PFSK-1 (cell line): ENCODE results near the gene DPM1.

Source experiments
- FOXP2 ChIP-seq: optimal IDR thresholded peaks from 2 replicates; pipeline ENCODE3; 2011; ENCODE audit warnings: borderline replicate concordance, control low read depth, inconsistent platforms; ENCODE audit not compliant: insufficient read depth; ENCODE audit errors: extremely low read length, extremely low read depth
- POLR2AphosphoS5 ChIP-seq: IDR thresholded peaks from 2 replicates; pipeline ENCODE4 v1.6.1; 2012; ENCODE audit warnings: low read depth, mild to moderate bottlenecking, control low read depth, low read length, moderate library complexity
- SIN3A ChIP-seq: IDR thresholded peaks from 2 replicates; pipeline ENCODE4 v1.6.1; 2012; ENCODE audit warnings: mild to moderate bottlenecking, low read length, moderate library complexity, borderline replicate concordance; ENCODE audit not compliant: insufficient read depth
- TAF1 ChIP-seq: IDR thresholded peaks from 2 replicates; pipeline ENCODE4 v1.6.1; 2012; ENCODE audit warnings: low read length, control low read depth, borderline replicate concordance; ENCODE audit not compliant: insufficient read depth
- TF ChIP-seq, protein P1 (sequence below), 2 experiments: IDR thresholded peaks; 2 replicates each; pipeline versions ENCODE4 v1.6.1 to v1.8.0; 2011 to 2012; ENCODE audit warnings: low read depth in 2 of 2, low read length in 2 of 2, control low read depth in 1 of 2, inconsistent platforms in 1 of 2, mild to moderate bottlenecking in 1 of 2, moderate library complexity in 1 of 2; ENCODE audit not compliant: insufficient read depth in 1 of 2

The DPM1 gene

GRCh38 chr20:50932016-50932485 lies 26.3 kb downstream of the DPM1 start:
- TF ChIP-seq, protein P1, sequence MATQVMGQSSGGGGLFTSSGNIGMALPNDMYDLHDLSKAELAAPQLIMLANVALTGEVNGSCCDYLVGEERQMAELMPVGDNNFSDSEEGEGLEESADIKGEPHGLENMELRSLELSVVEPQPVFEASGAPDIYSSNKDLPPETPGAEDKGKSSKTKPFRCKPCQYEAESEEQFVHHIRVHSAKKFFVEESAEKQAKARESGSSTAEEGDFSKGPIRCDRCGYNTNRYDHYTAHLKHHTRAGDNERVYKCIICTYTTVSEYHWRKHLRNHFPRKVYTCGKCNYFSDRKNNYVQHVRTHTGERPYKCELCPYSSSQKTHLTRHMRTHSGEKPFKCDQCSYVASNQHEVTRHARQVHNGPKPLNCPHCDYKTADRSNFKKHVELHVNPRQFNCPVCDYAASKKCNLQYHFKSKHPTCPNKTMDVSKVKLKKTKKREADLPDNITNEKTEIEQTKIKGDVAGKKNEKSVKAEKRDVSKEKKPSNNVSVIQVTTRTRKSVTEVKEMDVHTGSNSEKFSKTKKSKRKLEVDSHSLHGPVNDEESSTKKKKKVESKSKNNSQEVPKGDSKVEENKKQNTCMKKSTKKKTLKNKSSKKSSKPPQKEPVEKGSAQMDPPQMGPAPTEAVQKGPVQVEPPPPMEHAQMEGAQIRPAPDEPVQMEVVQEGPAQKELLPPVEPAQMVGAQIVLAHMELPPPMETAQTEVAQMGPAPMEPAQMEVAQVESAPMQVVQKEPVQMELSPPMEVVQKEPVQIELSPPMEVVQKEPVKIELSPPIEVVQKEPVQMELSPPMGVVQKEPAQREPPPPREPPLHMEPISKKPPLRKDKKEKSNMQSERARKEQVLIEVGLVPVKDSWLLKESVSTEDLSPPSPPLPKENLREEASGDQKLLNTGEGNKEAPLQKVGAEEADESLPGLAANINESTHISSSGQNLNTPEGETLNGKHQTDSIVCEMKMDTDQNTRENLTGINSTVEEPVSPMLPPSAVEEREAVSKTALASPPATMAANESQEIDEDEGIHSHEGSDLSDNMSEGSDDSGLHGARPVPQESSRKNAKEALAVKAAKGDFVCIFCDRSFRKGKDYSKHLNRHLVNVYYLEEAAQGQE (IDR thresholded peaks at IDR 0.05; ENCODE audit: insufficient read depth in 1 of 2, low read depth in 2 of 2, low read length in 2 of 2): no peak
- no peak for TF ChIP-seq POLR2AphosphoS5
- TF ChIP-seq TAF1: no peak
- no peak for TF ChIP-seq FOXP2
- no peak for TF ChIP-seq SIN3A

GRCh38 chr20:50931306-50932015 lies 26.9 kb downstream of the DPM1 start, which contains the start of gene ADNP:
ADNP (minus strand) TSS chr20:50931437; CDS start chr20:50903996, 27,441 bp downstream.
- TF ChIP-seq TAF1 (peak; percentile 72; the same call in 1 of the 2 replicates), POLR2AphosphoS5 (peak; percentile 75), SIN3A (no peak), FOXP2 (peak; percentile 92)
- TF ChIP-seq, protein P1 (IDR thresholded peaks at IDR 0.05; ENCODE audit: insufficient read depth in 1 of 2, low read depth in 2 of 2, low read length in 2 of 2): peak in 1 of 2 experiments; percentile 47; a peak in 2 of 4 replicates

DNA sequence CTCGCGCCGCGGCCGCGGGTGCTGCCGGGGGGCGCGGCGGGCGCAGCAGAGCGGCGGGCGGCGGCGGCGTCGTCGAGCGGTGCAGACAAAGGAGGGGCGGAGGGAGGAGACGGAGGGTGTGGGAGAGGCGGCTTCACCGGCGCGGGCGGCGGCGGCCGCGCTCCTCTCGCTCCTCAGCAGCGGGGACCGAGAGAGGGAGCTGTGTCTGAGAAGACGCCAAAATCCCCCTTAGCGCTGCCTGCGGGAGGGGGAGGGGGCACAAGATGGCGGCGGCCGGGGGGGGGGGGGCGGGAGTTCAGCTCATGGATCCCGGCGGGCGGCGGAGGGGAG lies 27.4 kb downstream of the DPM1 start:
- TF ChIP-seq TAF1 (no peak), SIN3A (no peak), FOXP2 (no peak), POLR2AphosphoS5 (no peak; the same call in 1 of the 2 replicates)
- TF ChIP-seq, protein P1 (IDR thresholded peaks at IDR 0.05; ENCODE audit: insufficient read depth in 1 of 2, low read depth in 2 of 2, low read length in 2 of 2): no peak

DNA sequence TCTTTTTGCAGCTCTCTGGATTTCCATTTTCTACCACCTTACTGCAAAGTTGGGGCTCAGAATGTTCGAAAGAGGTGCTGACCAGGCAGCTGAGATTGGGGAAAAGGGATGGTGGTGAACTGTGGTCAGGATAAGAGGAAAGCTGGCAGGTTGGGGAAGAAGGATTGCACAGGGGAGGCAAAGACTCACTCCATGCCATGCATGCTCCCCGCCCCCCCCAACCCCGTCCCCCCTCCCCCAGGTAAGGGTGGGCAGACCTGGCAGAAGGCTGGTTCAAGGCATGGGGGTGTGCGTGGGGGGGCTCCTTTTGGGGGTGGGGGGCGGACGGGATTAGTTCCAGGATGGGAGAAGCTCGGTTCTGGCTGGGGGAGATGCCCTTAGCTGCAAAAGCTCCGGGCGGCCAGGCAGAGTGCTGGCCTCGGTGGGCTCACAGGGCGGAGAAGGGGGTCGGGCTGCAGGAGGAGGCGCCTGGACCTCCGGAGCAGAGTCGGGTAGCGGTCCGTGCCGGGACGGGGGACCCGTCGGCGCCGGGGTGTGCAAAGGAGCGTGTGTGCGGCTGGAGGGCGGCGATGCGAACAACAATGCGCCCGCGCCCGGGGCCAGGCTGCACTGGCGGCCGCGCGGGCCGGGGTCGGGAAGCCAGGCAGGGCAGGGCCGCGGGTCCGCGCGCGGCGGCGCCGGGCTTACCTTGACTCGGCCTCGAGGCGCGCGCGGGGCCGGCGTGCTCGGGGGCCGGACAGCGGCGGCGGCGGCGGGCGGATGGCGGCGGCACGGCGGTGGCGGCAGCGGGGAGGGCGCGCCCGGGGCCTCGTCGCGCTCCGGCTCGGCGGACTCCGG lies 28.0 kb downstream of the DPM1 start:
- TF ChIP-seq, protein P1 (IDR thresholded peaks at IDR 0.05; ENCODE audit: insufficient read depth in 1 of 2, low read depth in 2 of 2, low read length in 2 of 2): no peak
- TF ChIP-seq FOXP2: peak; percentile 4
